Activated naive CD4-positive, alpha-beta T cell treated with anti-CD3 and anti-CD28 coated beads, Interleukin-2, amount 50 U/mL, for 16 hours (primary cell): ENCODE data around the gene MAP7D3.

Experiments used
- DNase-seq: peaks from one replicate; pipeline ENCODE4 v3.0.0-alpha.2; 2020

The MAP7D3 gene

DNA sequence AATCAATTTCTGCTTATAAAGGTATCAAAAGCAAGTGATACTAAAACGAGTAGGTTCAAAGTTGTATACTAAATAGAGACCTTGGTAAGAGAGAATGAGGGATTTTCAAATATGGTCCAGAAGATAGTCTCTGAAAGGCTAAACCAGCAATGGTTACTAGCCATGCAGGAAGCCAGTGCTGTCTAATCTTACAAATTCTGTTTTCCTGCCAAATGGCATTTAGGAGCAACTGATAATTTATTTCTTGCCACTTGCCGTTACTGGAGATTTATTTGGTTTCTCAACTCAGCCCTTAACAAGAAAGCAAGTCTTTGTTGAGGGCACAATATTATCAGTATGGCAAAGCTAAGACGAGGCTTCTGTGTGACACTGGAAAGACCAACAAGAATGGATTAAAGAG is 47.2 kb downstream of the MAP7D3 start:
- no peak for DNase-seq

DNA sequence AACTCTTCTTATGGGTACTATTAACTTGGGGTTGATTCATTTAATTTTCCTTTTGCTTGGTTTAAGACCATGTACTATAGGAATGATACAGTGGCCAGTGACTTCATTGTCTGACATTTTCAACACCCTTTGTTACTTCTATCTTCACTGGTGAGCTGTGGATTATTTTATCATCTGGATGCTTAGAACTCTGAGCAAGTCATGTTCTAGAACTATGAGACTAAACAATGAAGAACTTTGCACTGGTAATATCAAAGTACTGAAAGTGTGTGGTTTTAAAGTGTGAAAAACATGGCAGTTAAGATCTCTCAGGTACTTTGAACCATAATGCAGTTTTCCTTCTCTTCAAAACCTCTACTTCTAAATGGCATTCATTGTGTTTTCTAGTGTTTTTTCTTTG is 47.8 kb downstream of the MAP7D3 start:
- no peak for DNase-seq

DNA sequence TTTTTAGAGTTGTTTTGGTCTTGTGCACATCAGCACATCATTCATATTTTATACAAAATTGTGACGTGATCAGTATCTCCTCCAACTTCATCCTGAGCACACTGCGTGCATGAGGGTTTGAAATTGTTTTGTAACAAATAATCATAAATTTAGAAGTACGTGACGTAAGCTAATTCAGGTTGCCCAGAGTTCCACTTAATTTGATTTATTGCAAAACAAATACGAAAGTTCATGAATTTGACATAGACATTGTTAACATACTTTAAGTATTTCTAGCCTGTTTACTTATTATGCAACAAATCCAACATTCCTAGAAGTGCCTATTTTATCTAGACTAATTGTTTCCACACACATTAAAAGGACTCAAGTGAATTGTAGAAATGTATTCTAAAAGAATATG is 48.3 kb downstream of the MAP7D3 start:
- no peak for DNase-seq

DNA sequence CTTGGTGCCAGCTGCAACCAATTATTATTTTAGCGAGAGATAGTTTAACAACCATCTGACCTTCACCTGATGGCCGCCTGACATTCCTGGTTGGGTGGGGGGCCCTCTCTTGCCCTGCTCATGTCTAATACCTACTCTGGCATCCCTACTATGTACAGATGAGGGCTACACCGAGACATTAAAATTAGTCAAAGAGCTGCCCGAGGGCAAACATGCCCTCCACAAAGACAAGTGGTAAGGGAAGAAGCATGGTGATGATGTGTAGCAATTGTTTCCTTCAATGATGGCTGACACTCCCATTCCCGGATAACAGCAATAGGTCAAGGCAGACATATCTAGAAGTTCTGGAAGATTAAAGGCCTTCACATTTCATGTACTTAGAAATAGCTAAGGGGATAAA is 49.6 kb downstream of the MAP7D3 start:
- DNase-seq, result no peak

DNA sequence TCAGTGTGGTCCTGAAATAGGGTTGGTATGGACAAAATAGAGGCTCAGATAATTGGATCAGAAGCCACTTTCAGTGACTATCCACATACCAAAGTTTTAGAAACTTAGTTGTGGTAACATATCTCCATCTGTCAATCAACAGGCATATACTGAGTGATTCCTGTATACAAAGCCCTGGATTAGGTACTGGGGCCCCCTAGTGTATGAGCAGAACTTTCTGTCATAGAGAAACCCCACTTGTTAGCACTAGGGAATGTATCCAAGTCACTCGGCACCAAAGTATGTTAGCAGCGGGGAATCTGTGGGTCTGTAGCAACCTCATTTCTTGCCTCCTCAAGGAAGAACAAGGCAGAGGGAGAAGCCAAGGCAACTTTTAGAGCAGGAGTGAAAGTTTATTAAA is 50.7 kb downstream of the MAP7D3 start:
- no peak for DNase-seq

DNA sequence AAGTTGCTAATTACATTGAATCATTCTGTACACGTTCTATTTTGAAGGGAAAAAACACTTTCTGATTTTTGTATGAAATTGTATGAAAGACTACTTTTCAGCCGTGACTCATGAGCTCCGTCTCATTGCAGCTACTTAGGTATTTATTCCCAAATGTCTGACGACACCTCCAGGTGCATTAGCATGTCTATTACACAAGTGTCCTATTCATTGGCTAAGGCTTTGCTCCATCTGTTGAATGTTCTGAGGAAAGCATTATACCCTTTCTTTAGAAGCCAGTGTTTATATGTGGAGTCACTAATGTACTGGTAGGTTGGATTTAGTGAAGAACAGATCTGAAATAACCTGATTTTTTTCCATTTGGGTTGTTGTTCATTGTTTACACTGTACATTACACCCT is 51.8 kb downstream of the MAP7D3 start:
- DNase-seq, result no peak

DNA sequence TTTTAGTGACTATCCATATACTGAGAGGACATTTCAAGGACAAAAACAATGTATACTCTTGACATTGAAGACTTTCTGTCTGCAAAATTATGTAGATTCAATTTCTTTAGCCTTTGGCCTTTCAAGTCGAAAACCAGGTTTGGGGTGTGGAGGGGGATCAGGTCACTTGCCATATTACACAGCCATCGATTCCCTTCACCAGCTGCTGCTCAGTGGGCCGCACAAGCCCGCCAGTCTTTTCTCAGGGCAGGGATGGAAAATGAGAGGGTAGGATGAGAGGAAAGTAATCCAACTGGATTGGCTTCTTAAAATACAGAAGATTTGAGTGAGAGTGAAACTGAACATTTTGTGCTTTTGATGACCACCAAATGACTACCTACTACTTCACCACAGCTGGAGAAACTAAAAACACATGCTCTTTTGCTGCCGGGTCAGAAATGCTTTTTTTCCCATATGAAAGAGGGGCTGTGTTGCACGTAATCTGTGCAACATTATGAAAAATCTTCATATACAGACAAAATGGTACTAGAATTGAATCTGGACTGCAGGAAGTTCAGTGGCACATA is 52.4 kb downstream of the MAP7D3 start:
- DNase-seq, result no peak

- no peak for DNase-seq
These were observed 53.2 kb downstream of the MAP7D3 start for GRCh38 chrX:136198010-136198409.

- no peak for DNase-seq
These were observed 54.5 kb downstream of the MAP7D3 start for GRCh38 chrX:136196691-136197155.

DNA sequence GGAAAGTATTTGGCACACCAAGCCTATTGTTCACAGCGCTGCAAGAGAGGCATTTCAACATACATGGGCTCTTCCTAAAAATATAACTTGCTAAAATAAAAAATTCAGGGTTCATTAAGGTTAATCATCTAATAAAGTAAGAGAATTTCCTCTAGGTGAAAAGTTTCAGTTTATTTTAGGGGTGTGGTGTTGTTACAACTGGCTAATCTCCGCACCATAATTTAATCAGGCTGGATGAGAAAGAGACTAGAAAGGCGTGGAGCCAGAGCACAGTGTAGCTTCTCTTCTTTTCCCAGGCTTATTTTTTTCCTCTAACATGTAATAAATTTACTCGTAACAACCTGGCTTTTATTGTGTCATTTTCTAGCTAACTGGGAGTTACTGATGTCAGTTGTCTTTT is 56.0 kb downstream of the MAP7D3 start:
- DNase-seq, result no peak

GRCh38 chrX:136194536-136194935 is 56.7 kb downstream of the MAP7D3 start:
- DNase-seq, result no peak

DNA sequence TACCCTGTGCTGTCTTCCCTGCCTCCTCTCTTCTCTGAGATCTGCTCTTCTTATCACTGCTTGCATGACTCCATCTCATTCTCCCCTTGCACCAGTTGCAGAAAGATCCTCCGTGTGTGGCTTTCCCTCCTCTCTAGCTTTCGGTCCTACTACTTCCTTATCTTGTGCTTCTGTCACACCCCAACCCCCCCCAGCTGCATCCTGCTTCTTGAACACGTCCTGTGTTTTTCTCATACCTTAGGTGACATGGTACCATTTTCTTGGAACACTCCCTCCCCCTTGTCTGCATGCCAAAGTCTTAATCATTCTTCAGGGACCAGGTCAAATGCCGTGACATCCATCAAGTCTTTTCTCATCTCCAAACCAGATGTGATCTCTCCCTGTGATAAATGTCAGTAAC is 57.4 kb downstream of the MAP7D3 start:
- no peak for DNase-seq

DNA sequence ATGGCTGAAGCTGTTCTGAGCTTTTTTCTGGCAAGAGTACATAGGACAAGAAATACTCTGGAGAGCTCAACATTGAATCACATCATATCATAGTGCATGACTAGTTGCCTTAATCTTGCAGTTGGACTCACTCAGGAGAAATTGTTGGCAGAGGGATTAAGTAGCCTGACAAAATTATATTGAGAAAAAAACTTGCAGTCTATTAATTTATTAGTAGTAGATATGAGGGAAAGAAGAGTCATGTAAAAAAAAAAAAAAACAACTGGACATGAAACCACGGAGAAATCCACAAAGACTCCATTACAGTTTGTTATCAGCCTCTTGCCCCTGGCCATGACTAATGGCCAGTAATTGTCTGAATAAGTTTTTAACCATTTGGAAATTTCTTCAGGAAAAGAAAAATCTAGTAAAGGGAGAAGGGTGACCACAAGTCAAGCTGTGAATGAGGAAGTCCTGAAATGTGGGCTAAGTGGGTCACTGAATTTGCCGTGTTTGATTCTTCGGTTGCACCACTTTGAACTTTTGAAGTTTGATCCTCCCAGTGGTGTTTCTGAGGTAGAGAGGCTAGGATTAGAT is 58.3 kb downstream of the MAP7D3 start:
- no peak for DNase-seq

- no peak for DNase-seq
These were observed 59.1 kb downstream of the MAP7D3 start for GRCh38 chrX:136192135-136192534.

- no peak for DNase-seq
These were observed 60.0 kb downstream of the MAP7D3 start for GRCh38 chrX:136191171-136191570.

GRCh38 chrX:136190038-136190713 is 61.0 kb downstream of the MAP7D3 start:
- no peak for DNase-seq

GRCh38 chrX:136189222-136189621 is 62.0 kb downstream of the MAP7D3 start:
- DNase-seq, result no peak

GRCh38 chrX:136186023-136186413 is 65.2 kb downstream of the MAP7D3 start:
- DNase-seq, result no peak

DNA sequence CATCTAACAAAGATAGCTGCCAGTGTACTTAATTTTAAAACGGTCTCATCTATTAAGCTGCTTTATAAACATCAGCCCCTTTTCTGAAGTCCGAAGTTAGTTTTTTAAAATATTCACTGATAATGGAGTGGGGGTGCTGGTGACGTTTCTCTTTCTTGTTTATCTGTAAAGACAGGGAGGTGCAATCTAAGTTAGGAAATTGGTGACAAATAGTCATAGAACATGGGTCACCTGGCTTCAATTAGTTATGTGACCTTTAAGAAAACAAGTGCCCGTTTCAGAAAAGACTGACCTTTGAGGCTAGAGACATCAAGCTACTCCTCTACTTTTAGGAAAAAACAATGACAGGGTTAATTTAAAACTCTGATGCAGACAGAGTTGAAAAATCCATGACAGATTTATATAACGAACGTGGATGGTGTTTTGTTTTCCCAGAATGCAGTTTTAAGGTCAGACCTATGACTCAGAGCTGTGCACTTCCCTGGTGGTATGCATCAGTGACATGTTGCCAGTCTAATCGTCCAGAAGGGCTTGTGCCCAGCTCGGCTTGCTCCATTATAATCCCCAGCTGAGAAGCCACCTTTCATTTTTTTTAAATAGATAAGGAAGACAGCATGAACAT is 65.7 kb downstream of the MAP7D3 start:
- no peak for DNase-seq

DNA sequence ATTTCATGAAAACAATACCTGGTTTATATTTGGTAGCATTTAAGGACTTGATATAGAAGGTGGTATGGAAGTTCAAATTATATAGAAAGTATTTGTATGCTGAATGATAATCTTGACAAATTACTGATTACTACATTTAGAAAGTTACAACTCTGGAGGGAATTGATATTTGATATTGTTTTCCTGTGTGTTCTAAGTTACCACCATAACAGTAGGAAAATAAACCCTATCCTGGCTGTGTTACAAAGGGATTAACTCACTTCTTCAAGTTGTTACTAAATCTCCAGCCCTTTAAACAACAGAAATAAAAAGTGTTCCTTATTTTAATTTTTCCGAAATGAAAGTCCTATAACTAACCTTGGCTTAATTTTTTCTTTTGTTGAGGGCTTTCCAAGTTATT is 67.3 kb downstream of the MAP7D3 start:
- DNase-seq, result no peak

- no peak for DNase-seq
These were observed 68.0 kb downstream of the MAP7D3 start for GRCh38 chrX:136183172-136183571.

DNA sequence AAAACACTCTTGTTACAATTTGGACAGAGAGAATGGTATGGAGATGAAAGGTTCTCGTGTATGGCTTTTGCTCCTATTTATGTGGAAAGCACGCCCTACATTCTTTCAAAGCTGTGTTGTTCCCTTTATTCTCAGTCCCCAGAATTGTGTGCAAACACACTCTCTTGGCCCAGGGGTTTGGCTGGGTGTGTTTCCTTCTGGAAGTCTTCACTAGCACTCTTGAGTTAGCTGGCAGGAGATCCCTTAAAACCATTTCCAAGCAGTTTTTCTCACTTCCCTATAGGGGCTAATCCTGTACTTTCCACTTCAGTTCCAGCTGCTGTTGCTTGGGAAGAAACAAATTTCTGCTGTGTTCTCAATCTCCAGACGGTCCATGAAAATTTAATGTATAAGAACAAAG is 68.8 kb downstream of the MAP7D3 start:
- no peak for DNase-seq

DNA sequence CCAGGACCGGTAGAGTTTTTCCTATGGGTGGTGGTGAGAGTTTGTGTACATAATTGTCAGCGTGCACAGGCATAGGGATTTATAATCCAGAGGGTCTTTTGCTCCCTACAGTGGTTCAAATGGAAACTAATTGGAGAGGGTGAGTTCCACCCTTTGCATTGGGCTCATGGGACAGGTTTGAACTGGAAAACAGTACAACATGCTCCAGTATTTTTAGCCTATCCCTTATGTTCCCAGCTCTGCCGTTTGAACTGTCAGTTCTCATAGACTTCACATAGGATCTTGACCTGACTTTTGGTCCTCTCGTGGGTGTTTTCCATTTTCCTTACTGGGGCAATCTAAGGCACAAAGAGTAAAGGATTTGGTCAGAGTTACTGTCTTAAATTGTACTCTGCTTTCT is 72.1 kb downstream of the MAP7D3 start:
- no peak for DNase-seq

DNA sequence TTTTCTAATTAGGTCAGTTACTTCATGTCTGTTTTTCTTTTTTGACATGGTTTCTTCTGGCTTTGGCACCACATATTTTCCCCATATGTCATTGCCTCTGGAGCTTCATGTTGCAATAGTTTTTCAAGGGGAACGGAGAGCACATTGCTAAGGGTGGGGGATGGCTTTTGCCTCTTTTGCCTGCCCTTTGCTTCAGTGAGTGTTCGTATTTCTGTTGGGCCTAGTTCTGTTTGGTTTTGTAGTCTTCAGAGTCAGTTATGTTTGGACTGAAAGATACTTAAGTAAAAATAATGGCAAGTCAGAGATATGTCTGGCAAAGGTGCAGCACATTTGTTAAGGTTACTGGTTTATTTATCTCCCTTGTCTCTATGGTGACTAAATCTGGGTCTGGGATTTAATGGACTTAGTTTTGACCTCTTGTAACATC is 74.8 kb downstream of the MAP7D3 start:
- DNase-seq, result no peak
